ENCODE measurements around the gene BACE1-AS.
A peak's percentile ranks its signal among the peaks of the same experiment; 100 is the strongest.

Gene BACE1-AS

GRCh38 chr11:117300773-117301172, 9.6 kb downstream of the BACE1-AS start:
- FAIRE-seq (no peak), DNase-seq (ENCODE audit: insufficient read length, low spot score) (no peak)
- TF ChIP-seq POLR2A (IDR thresholded peaks at IDR 0.05; ENCODE audit: low read depth, low read length): no peak

DNA sequence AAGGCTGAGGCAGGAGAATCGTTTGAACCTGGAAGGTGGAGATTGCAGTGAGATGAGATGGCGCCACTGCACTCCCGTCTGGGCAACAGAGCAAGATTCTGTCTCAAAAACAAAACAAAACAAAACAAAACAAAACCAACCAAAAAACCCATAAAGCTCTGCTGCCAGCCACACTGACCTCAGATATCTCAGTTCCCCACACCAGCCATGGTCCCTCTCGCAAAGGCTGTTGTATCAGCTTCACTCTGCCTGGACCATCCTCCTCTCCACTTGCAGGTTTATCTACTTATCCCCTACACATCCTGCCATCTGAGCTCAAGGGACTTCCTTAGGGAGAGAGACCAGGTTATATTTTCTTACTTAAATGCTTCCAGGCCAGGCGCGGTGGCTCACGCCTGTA, 11.1 kb downstream of the BACE1-AS start:
- no peak for TF ChIP-seq POLR2A (IDR thresholded peaks at IDR 0.05; ENCODE audit: low read depth, low read length)
- FAIRE-seq (no peak), DNase-seq (ENCODE audit: insufficient read length, low spot score) (no peak)

DNA sequence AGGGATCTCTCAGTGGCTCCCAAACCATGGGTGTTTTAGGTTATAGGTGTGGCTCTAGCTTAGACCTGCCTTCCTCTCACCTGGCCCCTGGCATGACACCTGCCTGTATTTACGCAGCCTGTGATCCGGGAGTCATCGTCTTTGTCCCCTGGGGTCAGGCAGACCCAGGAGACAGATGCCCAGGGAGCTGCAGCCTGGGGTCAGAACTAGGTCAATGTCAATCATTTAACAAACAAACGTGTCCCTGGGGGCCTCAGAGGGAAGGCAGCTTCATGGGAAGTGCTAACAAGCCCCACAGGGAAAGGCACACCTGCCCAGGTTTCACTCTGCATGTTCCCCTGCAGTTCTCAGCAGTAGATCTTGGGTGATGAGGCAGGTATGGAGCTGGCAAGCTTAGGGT, 12.0 kb downstream of the BACE1-AS start:
- FAIRE-seq (no peak), DNase-seq (ENCODE audit: insufficient read length, low spot score) (no peak)
- no peak for TF ChIP-seq POLR2A (IDR thresholded peaks at IDR 0.05; ENCODE audit: low read depth, low read length)

GRCh38 chr11:117303646-117304315, 12.6 kb downstream of the BACE1-AS start:
- TF ChIP-seq POLR2A (IDR thresholded peaks at IDR 0.05; ENCODE audit: low read depth, low read length): no peak
- FAIRE-seq: no peak
- DNase-seq (ENCODE audit: insufficient read length, low spot score): no peak

- DNase-seq (ENCODE audit: insufficient read length, low spot score): no peak
- TF ChIP-seq POLR2A (IDR thresholded peaks at IDR 0.05; ENCODE audit: low read depth, low read length): no peak
- FAIRE-seq: no peak
Observed at GRCh38 chr11:117305145-117305544, 14.0 kb downstream of the BACE1-AS start.

DNA sequence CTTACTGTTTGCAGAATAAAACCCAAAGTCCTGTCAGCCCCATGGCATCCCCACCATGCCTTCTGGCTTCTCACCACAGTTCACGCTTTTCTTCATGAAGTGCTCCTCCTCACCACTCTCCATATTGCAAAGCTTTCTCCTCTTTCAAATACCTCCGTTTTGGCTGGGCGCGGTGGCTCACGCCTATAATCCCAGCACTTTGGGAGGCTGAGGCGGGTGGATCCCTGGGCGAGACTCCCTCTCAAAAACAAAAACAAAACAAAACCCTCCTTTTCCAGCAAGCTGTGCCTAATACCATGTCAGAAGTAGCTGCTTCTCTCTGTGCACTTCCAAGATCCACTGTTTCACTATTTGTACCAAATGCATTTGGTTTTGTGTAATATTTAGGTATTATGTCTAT, 18.2 kb downstream of the BACE1-AS start:
- DNase-seq (ENCODE audit: insufficient read length, low spot score) (no peak), FAIRE-seq (no peak)
- no peak for TF ChIP-seq POLR2A (IDR thresholded peaks at IDR 0.05; ENCODE audit: low read depth, low read length)

GRCh38 chr11:117313091-117313490, 21.9 kb downstream of the BACE1-AS start:
- DNase-seq (ENCODE audit: insufficient read length, low spot score): no peak

DNA sequence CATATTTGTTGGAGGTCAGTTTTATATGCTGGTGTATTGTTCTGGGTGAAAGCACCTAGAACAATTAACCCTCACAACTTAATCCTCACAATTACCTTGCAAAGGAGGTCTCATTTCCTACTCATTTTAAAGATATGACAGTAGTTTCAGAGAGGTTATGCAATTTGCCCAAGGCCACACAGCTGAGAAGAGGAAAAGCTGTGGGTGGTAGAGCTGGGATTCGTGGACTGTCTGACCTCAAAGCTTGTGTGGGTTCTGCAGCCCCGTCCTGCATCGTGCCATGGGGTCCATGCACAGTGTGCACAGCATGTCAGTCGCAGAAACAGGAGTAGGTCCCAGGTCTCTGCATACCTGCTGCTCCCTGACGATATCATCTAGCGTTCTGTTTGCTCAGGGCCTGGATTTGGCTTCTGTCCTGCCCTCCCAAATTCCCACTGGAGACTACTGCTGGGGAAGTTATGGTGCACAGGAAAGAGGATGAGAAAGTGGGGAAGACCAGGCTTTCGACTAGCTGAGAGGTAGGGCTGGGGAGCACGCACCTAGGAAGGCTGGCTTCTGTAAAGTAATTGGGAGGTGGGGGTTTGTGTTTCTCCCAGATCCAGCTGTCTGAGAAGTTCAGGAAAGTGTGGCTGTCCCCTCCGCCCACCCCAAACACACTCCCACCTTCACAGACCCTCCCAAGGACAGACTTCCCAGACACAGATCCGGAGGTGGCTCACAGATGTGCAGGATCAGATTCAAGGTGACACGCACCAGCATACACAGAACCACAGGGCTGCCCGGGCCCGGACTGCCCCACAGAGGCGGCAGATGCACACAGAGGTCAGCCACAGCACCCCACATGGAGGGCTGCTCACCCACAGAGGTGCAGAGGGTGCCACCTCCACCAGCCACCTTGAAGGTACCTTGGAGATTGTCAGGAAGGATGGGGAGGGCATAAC, 23.0 kb downstream of the BACE1-AS start:
- TF ChIP-seq POLR2A (IDR thresholded peaks at IDR 0.05; ENCODE audit: low read depth, low read length): no peak
- no peak for DNase-seq (ENCODE audit: insufficient read length, low spot score)
- no peak for FAIRE-seq

More at GRCh38 chr11:117313091-117313490, 21.9 kb downstream of the BACE1-AS start:
- FAIRE-seq: no peak
- TF ChIP-seq POLR2A (IDR thresholded peaks at IDR 0.05; ENCODE audit: low read depth, low read length): no peak

DNA sequence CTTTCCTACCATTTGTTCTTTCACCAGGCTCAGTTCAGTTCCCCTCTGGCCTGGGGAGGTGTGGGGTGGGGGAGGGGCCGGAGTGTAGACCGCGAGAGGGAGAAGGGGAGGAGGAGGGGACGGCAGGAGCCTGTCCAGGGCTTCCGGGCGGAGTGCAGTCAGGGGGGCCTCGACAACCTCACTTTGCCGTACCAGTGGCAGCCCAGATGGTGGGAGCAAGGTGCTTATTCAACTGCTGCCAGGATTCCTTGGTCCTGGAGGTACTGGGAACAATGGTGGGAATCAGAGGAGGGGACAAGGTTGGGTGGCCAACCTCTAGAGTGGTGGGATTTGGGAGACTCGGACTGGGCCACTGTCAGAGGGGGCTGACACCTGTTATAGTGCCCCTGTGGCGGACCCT, 23.7 kb downstream of the BACE1-AS start:
- FAIRE-seq (no peak), DNase-seq (ENCODE audit: insufficient read length, low spot score) (no peak)
- no peak for TF ChIP-seq POLR2A (IDR thresholded peaks at IDR 0.05; ENCODE audit: low read depth, low read length)

- FAIRE-seq: no peak
- peak; percentile 18 for DNase-seq (ENCODE audit: insufficient read length, low spot score)
- no peak for TF ChIP-seq POLR2A (IDR thresholded peaks at IDR 0.05; ENCODE audit: low read depth, low read length)
Observed at GRCh38 chr11:117315285-117316196, 24.4 kb downstream of the BACE1-AS start.

DNA sequence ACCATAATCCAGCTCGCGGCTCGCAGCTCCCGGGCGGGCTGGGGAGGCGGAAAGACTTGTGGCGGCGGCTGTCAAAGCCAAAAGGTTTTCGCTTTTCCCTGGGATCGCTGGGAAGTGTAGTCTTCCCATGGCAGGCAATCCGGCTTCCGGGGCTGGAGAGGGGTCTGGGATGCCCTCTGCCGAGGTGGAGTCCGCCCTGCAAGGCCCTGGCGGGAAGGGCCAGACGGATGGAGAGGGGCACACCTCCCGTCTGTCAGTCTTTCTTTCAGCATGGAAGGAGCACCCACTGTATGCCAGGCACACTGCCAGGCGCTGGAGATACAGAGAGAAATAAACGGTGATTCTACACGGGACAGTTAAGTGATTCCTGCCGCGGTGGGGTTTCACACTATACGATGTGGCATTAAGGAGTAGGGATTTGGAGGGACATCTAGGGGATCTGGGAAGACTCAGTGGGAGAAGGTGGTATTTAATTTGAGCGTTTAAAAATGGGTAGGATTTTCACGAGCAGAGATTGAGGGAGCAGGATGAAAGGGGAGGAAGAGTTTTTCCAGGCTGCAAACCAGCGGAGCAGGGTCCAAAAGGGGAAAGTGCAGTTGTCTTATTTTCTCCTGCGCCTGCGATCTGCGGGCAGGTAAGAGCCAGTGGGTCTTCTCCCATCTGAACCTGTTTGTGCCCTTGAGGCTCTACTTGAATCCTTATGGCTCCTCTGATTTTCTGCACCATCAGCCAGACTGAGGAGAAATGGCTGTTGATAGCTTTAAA, 25.2 kb downstream of the BACE1-AS start, which contains the start of gene BACE1:
BACE1 (minus strand) TSS at position 60 of the 765 bp plus-strand sequence. CDS start 461 bp downstream, outside the sequence.
- DNase-seq (ENCODE audit: insufficient read length, low spot score): peak; percentile 83
- peak; percentile 47 for TF ChIP-seq POLR2A (IDR thresholded peaks at IDR 0.05; ENCODE audit: low read depth, low read length)
- peak; percentile 93 for FAIRE-seq

DNA sequence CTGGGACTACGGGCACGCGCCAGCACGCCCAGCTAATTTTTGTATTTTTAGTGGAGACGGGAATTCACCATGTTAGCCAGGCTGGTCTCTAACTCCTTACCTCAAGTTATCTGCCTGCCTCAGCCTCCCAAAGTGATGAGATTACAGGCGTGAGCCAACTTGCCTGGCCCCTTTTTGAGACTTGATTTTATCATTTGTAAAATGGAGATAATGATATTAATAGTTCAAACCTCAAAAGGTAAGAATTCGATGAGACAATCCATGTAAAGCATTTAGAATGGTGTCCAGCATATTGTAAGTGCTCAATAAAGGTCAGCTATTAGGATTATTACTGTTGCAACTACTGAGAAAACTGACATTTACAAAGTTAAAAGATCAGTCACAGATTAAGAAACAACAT, 27.6 kb downstream of the BACE1-AS start:
- FAIRE-seq (no peak), DNase-seq (ENCODE audit: insufficient read length, low spot score) (no peak)
- no peak for TF ChIP-seq POLR2A (IDR thresholded peaks at IDR 0.05; ENCODE audit: low read depth, low read length)

All from H54 (cell line).